Upper lobe of left lung (tissue), 6 donors: ENCODE data around the gene RPL35. TPM values are rescaled to one million over a fixed set of nuclear protein-coding genes. Genes with fewer than 3 reads are reported as not detected.

Source experiments
- ATAC-seq, 2 donors: fragments of 200-7000 bp; cut with Tn5 transposase; one replicate each; pipeline ENCODE4 v1.9.1; 2022; ENCODE audit warnings: mild to moderate bottlenecking in 2 of 2, moderate library complexity in 2 of 2; ENCODE audit not compliant: low FRiP score in 2 of 2
- DNase-seq, 2 donors: peaks; one replicate each; pipeline ENCODE4 v3.0.0-alpha.2; 2019 to 2020
- H3K27ac ChIP-seq, 4 donors: fragments of 200-600 bp; sonication (generic); one replicate each; pipeline ENCODE4 v1.5.1; 2016 to 2019
- H3K27me3 ChIP-seq, 4 donors: fragments of 200-600 bp; sonication (generic); one replicate each; pipeline ENCODE4 v1.5.1; 2017 to 2019
- H3K36me3 ChIP-seq, 4 donors: fragments of 200-600 bp; sonication (generic); one replicate each; pipeline ENCODE4 v1.5.1; 2016 to 2019
- H3K4me1 ChIP-seq, 4 donors: fragments of 200-600 bp; sonication (generic); one replicate each; pipeline ENCODE4 v1.5.1; 2018 to 2019
- H3K4me3 ChIP-seq, 4 donors: fragments of 200-600 bp; sonication (generic); one replicate each; pipeline ENCODE4 v1.5.1; 2017 to 2019; ENCODE audit warnings: mild to moderate bottlenecking in 2 of 4, moderate library complexity in 1 of 4
- H3K9me3 ChIP-seq, 4 donors: fragments of 200-600 bp; sonication (generic); one replicate each; pipeline ENCODE4 v1.5.1; 2018 to 2019
- CTCF ChIP-seq, 6 experiments: fragments of 450-650 bp in 4 of 6; fragments of 200-600 bp in 2 of 6; sonication (generic) in 2 of 6; IDR thresholded peaks; one replicate each; pipeline ENCODE4 v1.5.1; 2016 to 2019; ENCODE audit warnings: antibody characterized with exemption in 6 of 6
- EP300 ChIP-seq, 4 donors: sonication (generic); formaldehyde crosslinking; IDR thresholded peaks; one replicate each; pipeline ENCODE4 v1.5.1; 2017; ENCODE audit warnings: antibody characterized with exemption in 4 of 4, control low read depth in 2 of 4
- POLR2A ChIP-seq, 4 donors: fragments of 450-650 bp; IDR thresholded peaks; one replicate each; pipeline ENCODE4 v1.5.1; 2016 to 2017; ENCODE audit warnings: antibody characterized with exemption in 4 of 4, mild to moderate bottlenecking in 2 of 4
- POLR2AphosphoS5 ChIP-seq, 2 donors: sonication (generic); formaldehyde crosslinking; IDR thresholded peaks; one replicate each; pipeline ENCODE4 v1.5.1; 2017; ENCODE audit warnings: antibody characterized with exemption in 2 of 2
- WGBS, 2 donors: methylation state at CpG; one replicate each; pipeline ENCODE4 v1.1.5; 2017 to 2018; 5-methylcytosine and 5-hydroxymethylcytosine counted together
- total RNA-seq, 6 donors: library from RNA; depleted of rRNA in 4 of 6; stranded (reverse); fragments of >200 nt in 4 of 6; gene quantifications; one replicate each; pipeline versions ENCODE4 v1.1.0 to v1.2.1, GENCODE V29; 2016 to 2021
- donor health status: DM: no; HTN: no; CAD: no; lungs with moderate emphysema.
- donor health status: DM: no; HTN: yes; CAD: no; lungs with severe emphysema.

The RPL35 gene
- total RNA-seq, 6 donors from 2014 or later = 646 to 1,381 (median 944) TPM

GRCh38 chr9:124859803-124860581 lies 1.8 kb downstream of the RPL35 start:
- no peaks in the 10 kb centered on the region for H3K9me3 ChIP-seq
- no peak for ATAC-seq
- H3K27ac ChIP-seq = peak overlapping the region in 2 of 4 donors; percentile 92 to 95
- H3K4me1 ChIP-seq = peaks cover 28 to 46% (median 34%) of the 10 kb centered on the region in 4 donors
- peaks cover 20 to 50% (median 36%) of the 10 kb centered on the region in 4 donors for H3K36me3 ChIP-seq
- WGBS, 2 donors = 56 to 61% methylated on average over 6 to 10 of the region's 10 CpGs
- peak overlapping the region in 3 of 4 donors; percentile 81 to 94 (median 92) for H3K4me3 ChIP-seq
- no peaks in the 10 kb centered on the region for H3K27me3 ChIP-seq
- no peak for TF ChIP-seq EP300 (IDR thresholded peaks at IDR 0.05)
- TF ChIP-seq CTCF (IDR thresholded peaks at IDR 0.05) = no peak
- TF ChIP-seq POLR2A (IDR thresholded peaks at IDR 0.05) = no peak
- no peak for TF ChIP-seq POLR2AphosphoS5 (IDR thresholded peaks at IDR 0.05)
- DNase-seq = no peak

GRCh38 chr9:124858330-124859046 lies 3.3 kb downstream of the RPL35 start:
- Histone ChIP-seq H3K9me3 (no peaks in the 10 kb centered on the region), H3K4me1 (peaks cover 27 to 47% (median 29%) of the 10 kb centered on the region in 4 donors), H3K36me3 (peaks cover 20 to 50% (median 36%) of the 10 kb centered on the region in 4 donors), H3K27ac (peak overlapping the region in 1 of 4 donors; percentile 22), H3K4me3 (no peak overlapping the region), H3K27me3 (no peaks in the 10 kb centered on the region)
- ATAC-seq = no peak
- peak in 1 of 2 donors; percentile 27 for DNase-seq
- 72 to 80% methylated on average over 1 to 9 of the region's 9 CpGs for WGBS, 2 donors
- TF ChIP-seq CTCF (IDR thresholded peaks at IDR 0.05) = no peak
- TF ChIP-seq EP300 (IDR thresholded peaks at IDR 0.05) = no peak
- TF ChIP-seq POLR2AphosphoS5 (IDR thresholded peaks at IDR 0.05) = no peak
- TF ChIP-seq POLR2A (IDR thresholded peaks at IDR 0.05) = no peak

- Histone ChIP-seq H3K4me3 (no peak overlapping the region), H3K9me3 (no peaks in the 10 kb centered on the region), H3K36me3 (peaks cover 20 to 50% (median 36%) of the 10 kb centered on the region in 4 donors), H3K27ac (peak overlapping the region in 1 of 4 donors; percentile 22), H3K27me3 (no peaks in the 10 kb centered on the region), H3K4me1 (peaks cover 27 to 47% (median 30%) of the 10 kb centered on the region in 4 donors)
- WGBS, 2 donors = 91 to 94% methylated on average over 13 to 23 of the region's 24 CpGs
- DNase-seq = peak in 1 of 2 donors; percentile 71
- no peak for ATAC-seq
- TF ChIP-seq POLR2AphosphoS5 (IDR thresholded peaks at IDR 0.05) = no peak
- TF ChIP-seq EP300 (IDR thresholded peaks at IDR 0.05) = no peak
- TF ChIP-seq POLR2A (IDR thresholded peaks at IDR 0.05) = no peak
- TF ChIP-seq CTCF (IDR thresholded peaks at IDR 0.05) = no peak
These were observed 4.1 kb downstream of the RPL35 start for GRCh38 chr9:124857533-124858162.

- Histone ChIP-seq H3K4me3 (no peak overlapping the region), H3K27ac (no peak overlapping the region), H3K9me3 (no peaks in the 10 kb centered on the region), H3K27me3 (no peaks in the 10 kb centered on the region), H3K36me3 (peaks cover 20 to 50% (median 36%) of the 10 kb centered on the region in 4 donors), H3K4me1 (peaks cover 28 to 43% (median 33%) of the 10 kb centered on the region in 4 donors)
- no peak for ATAC-seq
- WGBS, 2 donors = 63 to 69% methylated on average over 7 to 9 of the region's 16 CpGs
- TF ChIP-seq POLR2AphosphoS5 (IDR thresholded peaks at IDR 0.05) (no peak), EP300 (IDR thresholded peaks at IDR 0.05) (no peak), POLR2A (IDR thresholded peaks at IDR 0.05) (no peak)
- peak in 1 of 2 donors; percentile 61 for DNase-seq
These were observed 5.6 kb downstream of the RPL35 start for GRCh38 chr9:124855944-124856765.
